SU-DHL-6 (cell line): ENCODE measurements around the gene ZC3H7A.

Experiments
- H2AFZ ChIP-seq: fragments of 200-600 bp; sonication (generic); 2 replicates; pipeline ENCODE4 v1.6.1; 2014; ENCODE audit warnings: low read depth, mild to moderate bottlenecking, moderate library complexity, mixed read lengths, antibody characterized with exemption, low read length; ENCODE audit not compliant: severe bottlenecking
- H3F3A ChIP-seq: fragments of 200-600 bp; shearing (Covaris generic); 2 replicates; pipeline ENCODE4 v1.6.0; 2016; ENCODE audit warnings: antibody characterized with exemption, mild to moderate bottlenecking; ENCODE audit not compliant: insufficient read depth
- H3K27ac ChIP-seq: fragments of 200-600 bp; sonication (generic); 2 replicates; pipeline ENCODE4 v1.5.1; 2016; ENCODE audit warnings: low read depth, mild to moderate bottlenecking, low read length, moderate library complexity, mixed read lengths
- H3K27me3 ChIP-seq: fragments of 200-600 bp; sonication (generic), shearing (Covaris generic); 2 replicates; pipeline ENCODE4 v1.6.0; 2014; ENCODE audit warnings: mild to moderate bottlenecking, low read length
- H3K36me3 ChIP-seq: fragments of 200-600 bp; sonication (generic); 2 replicates; pipeline ENCODE4 v1.6.1; 2014; ENCODE audit warnings: mild to moderate bottlenecking, low read length, mixed read lengths
- H3K4me2 ChIP-seq: fragments of 300-600, 200-600 bp; shearing (Covaris generic), sonication (generic); 2 replicates; pipeline ENCODE4 v1.6.0; 2014; ENCODE audit warnings: low read length, low read depth, mild to moderate bottlenecking; ENCODE audit not compliant: poor library complexity, severe bottlenecking
- H3K4me3 ChIP-seq: fragments of 200-600 bp; sonication (generic); 2 replicates; pipeline ENCODE4 v1.5.1; 2014; ENCODE audit warnings: antibody characterized with exemption, low read length, mild to moderate bottlenecking, mixed read lengths; ENCODE audit not compliant: insufficient read depth, poor library complexity, severe bottlenecking
- H3K79me2 ChIP-seq: fragments of 200-600 bp; sonication (generic); 2 replicates; pipeline ENCODE4 v1.6.1; 2014; ENCODE audit warnings: mild to moderate bottlenecking, low read length, moderate library complexity; ENCODE audit not compliant: insufficient read depth
- H3K9ac ChIP-seq: fragments of 200-600 bp; sonication (generic); 2 replicates; pipeline ENCODE4 v1.7.0; 2014; ENCODE audit warnings: mild to moderate bottlenecking, low read length
- H3K9me2 ChIP-seq: fragments of 200-600 bp; sonication (generic); replicated peaks from 2 replicates; pipeline ENCODE4 v1.6.1; 2014; ENCODE audit warnings: low read length; ENCODE audit not compliant: insufficient read depth
- H3K9me3 ChIP-seq: fragments of 200-600 bp; sonication (generic); 2 replicates; pipeline ENCODE4 v1.6.1; 2014; ENCODE audit warnings: low read length, mixed read lengths; ENCODE audit not compliant: insufficient read depth
- H4K20me1 ChIP-seq: fragments of 200-600 bp; sonication (generic); 2 replicates; pipeline ENCODE4 v1.6.1; 2014; ENCODE audit warnings: low read depth, mild to moderate bottlenecking, antibody characterized with exemption, low read length, moderate library complexity, mixed read lengths
- EZH2phosphoT487 ChIP-seq: fragments of 200-600 bp; sonication (generic), shearing (Covaris generic); conservative IDR thresholded peaks from 2 replicates; pipeline ENCODE4 v1.6.1; 2018; ENCODE audit warnings: mild to moderate bottlenecking, antibody characterized with exemption, low read length, moderate library complexity, mixed read lengths
- TF ChIP-seq, protein P1 (sequence below): fragments of 200-600 bp; sonication (generic); IDR thresholded peaks from one replicate; pipeline ENCODE4 v1.5.1; 2017; ENCODE audit warnings: antibody characterized with exemption, mild to moderate bottlenecking, low read length, moderate library complexity; ENCODE audit not compliant: insufficient read depth, poor library complexity, severe bottlenecking

The ZC3H7A gene

DNA sequence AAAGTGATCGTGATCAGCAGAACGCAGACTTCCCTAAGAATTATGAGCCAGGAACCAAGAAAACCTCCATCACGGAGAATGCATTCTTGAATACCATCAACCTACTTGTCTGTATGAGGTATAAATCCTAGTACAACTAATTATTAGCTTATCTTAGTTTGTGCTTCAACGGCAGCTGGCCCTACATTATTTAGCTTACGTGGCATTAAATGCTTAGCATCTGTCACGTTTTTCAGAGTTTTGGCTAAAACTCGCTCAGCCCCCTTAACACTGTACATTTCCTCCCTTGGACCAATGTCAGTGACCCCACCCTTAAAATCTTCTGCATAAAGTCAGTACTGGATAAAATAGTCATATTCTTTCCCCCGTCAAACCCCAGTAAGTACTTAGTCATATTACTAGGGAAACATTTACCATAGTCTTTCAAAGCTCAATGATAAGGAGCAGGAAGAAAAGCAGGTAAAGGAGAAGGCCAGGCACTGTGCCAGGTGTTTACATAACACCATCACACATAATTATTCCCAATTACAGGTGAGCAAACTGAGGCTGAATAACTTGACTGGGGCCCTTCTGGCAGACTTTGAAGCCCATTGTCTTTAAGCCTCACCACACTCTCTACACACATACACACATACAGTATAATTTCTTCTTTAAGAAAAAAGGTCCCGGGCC is 37.8 kb downstream of the ZC3H7A start:
- no peak for TF ChIP-seq EZH2phosphoT487
- TF ChIP-seq, protein P1, sequence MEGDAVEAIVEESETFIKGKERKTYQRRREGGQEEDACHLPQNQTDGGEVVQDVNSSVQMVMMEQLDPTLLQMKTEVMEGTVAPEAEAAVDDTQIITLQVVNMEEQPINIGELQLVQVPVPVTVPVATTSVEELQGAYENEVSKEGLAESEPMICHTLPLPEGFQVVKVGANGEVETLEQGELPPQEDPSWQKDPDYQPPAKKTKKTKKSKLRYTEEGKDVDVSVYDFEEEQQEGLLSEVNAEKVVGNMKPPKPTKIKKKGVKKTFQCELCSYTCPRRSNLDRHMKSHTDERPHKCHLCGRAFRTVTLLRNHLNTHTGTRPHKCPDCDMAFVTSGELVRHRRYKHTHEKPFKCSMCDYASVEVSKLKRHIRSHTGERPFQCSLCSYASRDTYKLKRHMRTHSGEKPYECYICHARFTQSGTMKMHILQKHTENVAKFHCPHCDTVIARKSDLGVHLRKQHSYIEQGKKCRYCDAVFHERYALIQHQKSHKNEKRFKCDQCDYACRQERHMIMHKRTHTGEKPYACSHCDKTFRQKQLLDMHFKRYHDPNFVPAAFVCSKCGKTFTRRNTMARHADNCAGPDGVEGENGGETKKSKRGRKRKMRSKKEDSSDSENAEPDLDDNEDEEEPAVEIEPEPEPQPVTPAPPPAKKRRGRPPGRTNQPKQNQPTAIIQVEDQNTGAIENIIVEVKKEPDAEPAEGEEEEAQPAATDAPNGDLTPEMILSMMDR = no peak
- Histone ChIP-seq H3K36me3 (peaks cover 58% of the 10 kb centered on the region), H3K4me3 (no peak overlapping the region), H3K27me3 (no peaks in the 10 kb centered on the region), H3K9me2 (no peaks in the 10 kb centered on the region), H3K4me2 (no peak overlapping the region), H4K20me1 (no peaks in the 10 kb centered on the region), H3K27ac (no peak overlapping the region), H3K9ac (no peak overlapping the region), H3K9me3 (no peaks in the 10 kb centered on the region), H2AFZ (no peak overlapping the region), H3F3A (peaks cover 21% of the 10 kb centered on the region; the same call in 1 of the 2 replicates), H3K79me2 (no peaks in the 10 kb centered on the region)

DNA sequence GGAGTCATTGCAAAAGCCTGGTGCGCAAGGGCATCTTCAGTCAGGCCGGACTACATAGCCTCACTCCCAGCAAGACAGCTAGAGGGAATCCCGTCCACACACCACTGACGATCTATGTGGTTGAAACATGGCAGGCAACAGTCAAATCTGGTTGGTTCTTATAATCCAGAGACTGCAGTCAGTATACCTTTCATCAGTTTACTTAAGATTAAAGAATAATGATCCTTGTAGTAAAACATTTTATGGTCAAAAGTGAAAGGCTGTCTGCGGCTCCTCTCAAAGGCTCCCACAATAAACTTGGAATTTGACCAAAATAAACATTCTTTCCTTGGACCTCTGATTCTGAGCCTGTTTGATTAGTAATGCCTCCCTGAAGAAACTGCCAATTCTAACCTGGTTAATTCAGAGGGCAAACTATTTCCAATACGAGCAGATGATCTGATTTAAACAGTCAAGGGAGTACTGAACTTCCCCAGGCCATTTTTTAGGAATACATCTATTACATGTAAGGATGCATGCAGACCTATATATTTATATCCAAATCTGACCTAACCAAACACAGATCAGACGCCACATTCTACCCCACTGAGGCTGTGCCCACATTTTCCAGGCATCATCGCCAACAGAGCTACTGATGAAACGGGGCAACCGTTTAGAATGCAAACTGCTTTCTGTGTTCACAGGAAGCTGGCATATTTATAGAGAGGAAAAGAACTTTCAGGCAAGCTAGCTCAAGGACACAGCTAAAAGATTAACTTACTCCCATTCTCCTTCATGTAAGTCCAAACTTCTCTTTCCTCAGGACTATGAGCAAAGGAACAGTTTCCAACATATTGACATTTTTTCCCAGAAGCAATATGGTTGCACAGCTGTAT is 39.1 kb downstream of the ZC3H7A start:
- H3K27me3 ChIP-seq = no peaks in the 10 kb centered on the region
- H3K36me3 ChIP-seq = peaks cover 57% of the 10 kb centered on the region
- no peaks in the 10 kb centered on the region for H3K9me2 ChIP-seq
- H4K20me1 ChIP-seq = no peaks in the 10 kb centered on the region
- H3K27ac ChIP-seq = no peak overlapping the region
- H3K9me3 ChIP-seq = no peaks in the 10 kb centered on the region
- TF ChIP-seq, protein P1 = no peak
- H3K9ac ChIP-seq = no peak overlapping the region
- H3K79me2 ChIP-seq = no peaks in the 10 kb centered on the region
- no peak overlapping the region for H3K4me2 ChIP-seq
- no peak overlapping the region for H3K4me3 ChIP-seq
- no peak overlapping the region for H2AFZ ChIP-seq
- peaks cover 21% of the 10 kb centered on the region; the same call in 1 of the 2 replicates for H3F3A ChIP-seq

DNA sequence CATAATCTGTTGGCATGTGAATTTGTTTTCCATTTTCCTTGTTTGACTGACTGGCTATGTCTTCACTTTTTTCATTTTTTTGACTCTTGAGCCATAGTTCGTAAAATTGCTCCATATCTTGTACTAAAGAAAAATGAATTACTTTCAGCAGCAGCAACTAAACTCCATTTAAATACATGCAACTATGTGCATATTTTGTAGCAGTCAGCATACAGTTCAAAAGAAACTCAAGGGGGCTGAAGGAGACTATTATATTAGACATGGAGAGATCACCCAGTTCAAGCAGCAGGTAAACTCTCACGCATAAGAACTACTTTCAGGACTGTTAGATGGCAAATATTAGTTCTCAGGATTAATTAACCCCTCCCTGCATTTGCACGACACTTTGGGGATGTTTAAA is 40.8 kb downstream of the ZC3H7A start:
- H3K9ac ChIP-seq = no peak overlapping the region
- H3K27ac ChIP-seq = no peak overlapping the region
- H3K4me2 ChIP-seq = no peak overlapping the region
- peaks cover 14% of the 10 kb centered on the region; the same call in 1 of the 2 replicates for H3F3A ChIP-seq
- H3K79me2 ChIP-seq = no peaks in the 10 kb centered on the region
- no peak overlapping the region for H3K4me3 ChIP-seq
- no peaks in the 10 kb centered on the region for H3K9me3 ChIP-seq
- no peaks in the 10 kb centered on the region for H4K20me1 ChIP-seq
- TF ChIP-seq EZH2phosphoT487 = no peak
- TF ChIP-seq, protein P1 = no peak
- H3K9me2 ChIP-seq = no peaks in the 10 kb centered on the region
- H3K36me3 ChIP-seq = peaks cover 50% of the 10 kb centered on the region
- no peaks in the 10 kb centered on the region for H3K27me3 ChIP-seq
- H2AFZ ChIP-seq = no peak overlapping the region
